Large intestine (tissue), 3 donors: Measurements from ENCODE around the gene CTSA. TPM values are rescaled to one million over a fixed set of nuclear protein-coding genes. Genes with fewer than 3 reads are reported as not detected.

ENCODE experiments used
- DNase-seq, 2 donors: peaks; one replicate each; pipeline versions ENCODE4 v3.0.0 to v3.0.0-alpha.2; 2013
- H3K27ac ChIP-seq: one replicate; pipeline ENCODE4 v1.5.1; 2013; ENCODE audit warnings: low read length
- H3K27me3 ChIP-seq: 2 replicates; pipeline ENCODE4 v1.6.1; 2013; ENCODE audit warnings: low read length; ENCODE audit not compliant: control insufficient read depth, insufficient read depth
- H3K36me3 ChIP-seq: 2 replicates; pipeline ENCODE4 v1.6.1; 2013; ENCODE audit warnings: low read length; ENCODE audit not compliant: control insufficient read depth, insufficient read depth
- H3K4me1 ChIP-seq: one replicate; pipeline ENCODE4 v1.6.1; 2013; ENCODE audit warnings: low read length; ENCODE audit not compliant: control insufficient read depth, insufficient read depth
- H3K4me3 ChIP-seq: one replicate; pipeline ENCODE4 v1.5.1; 2013; ENCODE audit warnings: low read length
- H3K9me3 ChIP-seq: one replicate; pipeline ENCODE4 v1.6.1; 2013; ENCODE audit warnings: mild to moderate bottlenecking, low read depth, low read length, moderate library complexity; ENCODE audit not compliant: control insufficient read depth
- WGBS: methylation state at CpG from one replicate; pipeline ENCODE4 v1.1.5; 2013; ENCODE audit warnings: low lambda C conversion rate; ENCODE audit not compliant: insufficient coverage; 5-methylcytosine and 5-hydroxymethylcytosine counted together
- polyA plus RNA-seq: library from polyadenylated mRNA; unstranded; fragments of 120-200 nt; gene quantifications from one replicate; pipeline ENCODE4 v1.2.1, GENCODE V29; 2013

The CTSA gene
- polyA plus RNA-seq, 1 donor = 851 TPM

DNA sequence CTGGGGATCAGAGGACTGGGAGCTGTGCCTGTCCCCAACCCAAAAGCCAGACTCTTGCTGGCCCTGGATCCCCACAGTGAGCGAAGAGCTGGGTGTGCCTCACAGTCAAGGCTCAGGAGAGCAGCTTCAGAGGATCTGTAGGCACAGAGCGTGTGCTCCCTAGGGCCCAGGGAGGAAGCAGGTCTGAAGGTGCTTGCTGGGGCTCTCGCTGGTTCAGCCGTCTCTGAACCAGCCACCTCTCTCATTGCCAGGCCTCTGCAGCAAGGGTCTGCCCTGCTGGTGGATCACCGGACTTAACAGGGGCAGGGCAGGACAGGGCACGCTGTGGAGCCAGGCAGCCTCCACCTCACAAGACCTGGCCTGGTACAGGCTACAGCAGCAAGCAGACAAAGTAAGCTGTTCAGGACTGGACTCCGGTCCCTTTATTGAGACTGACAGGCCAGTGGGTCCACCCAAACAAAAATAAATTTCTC lies 57.2 kb downstream of the CTSA start:
- Histone ChIP-seq H3K4me3 (no peak overlapping the region), H3K27me3 (no peaks in the 10 kb centered on the region), H3K4me1 (peaks cover 5% of the 10 kb centered on the region), H3K9me3 (no peaks in the 10 kb centered on the region), H3K36me3 (peaks cover 94% of the 10 kb centered on the region), H3K27ac (no peak overlapping the region)
- WGBS = no CpG with 5 or more reads among the region's 7 CpGs
- DNase-seq = no peak

Other genes with a start within 250 kb of the CTSA start
- gene WFDC11, start 221.1 kb upstream of the CTSA start, polyA plus RNA-seq = not detected
- not detected for gene WFDC13, start 189.3 kb upstream of the CTSA start, polyA plus RNA-seq
- not detected for gene WFDC10B, start 186.3 kb upstream of the CTSA start, polyA plus RNA-seq
- gene SPINT4, start 169.0 kb upstream of the CTSA start, polyA plus RNA-seq = not detected
- gene WFDC3, start 99.5 kb upstream of the CTSA start, polyA plus RNA-seq = 0.57 TPM
- gene DNTTIP1, start 99.4 kb upstream of the CTSA start, polyA plus RNA-seq = 27.1 TPM
- 35.6 TPM for gene UBE2C, start 78.7 kb upstream of the CTSA start, polyA plus RNA-seq
- gene TNNC2, start 64.0 kb upstream of the CTSA start, polyA plus RNA-seq = 10.9 TPM
- gene SNX21, start 57.5 kb upstream of the CTSA start, polyA plus RNA-seq = 11.1 TPM
- gene ACOT8, start 33.9 kb upstream of the CTSA start, polyA plus RNA-seq = 26.5 TPM
- gene ZSWIM3, start 33.7 kb upstream of the CTSA start, polyA plus RNA-seq = 6.5 TPM
- gene ZSWIM1, start 10.1 kb upstream of the CTSA start, polyA plus RNA-seq = 17.3 TPM
- gene SPATA25, start 3.7 kb upstream of the CTSA start, polyA plus RNA-seq = 17.3 TPM
- gene NEURL2, start 127 bp upstream of the CTSA start, polyA plus RNA-seq = 15.6 TPM
- gene PLTP, start 20.8 kb downstream of the CTSA start, polyA plus RNA-seq = 25.2 TPM
- gene PCIF1, start 43.3 kb downstream of the CTSA start, polyA plus RNA-seq = 28.1 TPM
- gene ZNF335, start 80.9 kb downstream of the CTSA start, polyA plus RNA-seq = 13.4 TPM
- 1.6 TPM for gene MMP9, start 117.6 kb downstream of the CTSA start, polyA plus RNA-seq
- 3.5 TPM for gene SLC12A5, start 137.9 kb downstream of the CTSA start, polyA plus RNA-seq
- 38.9 TPM for gene NCOA5, start 198.6 kb downstream of the CTSA start, polyA plus RNA-seq
- gene CD40, start 227.0 kb downstream of the CTSA start, polyA plus RNA-seq = 2.8 TPM